Breast epithelium (tissue), 4 donors: ENCODE measurements around the gene PCDHGA6. TPM values are rescaled to one million over a fixed set of nuclear protein-coding genes. Genes with fewer than 3 reads are reported as not detected.
"Not testable (repeated sequence)": the region's sequence is repeated elsewhere in the genome, so short reads cannot be mapped to it uniquely, and the experiment has no call there.

Experiments
- DNase-seq, 2 donors: peaks; one replicate each; pipeline ENCODE4 v3.0.0-alpha.2; 2019; ENCODE audit warnings: low spot score in 2 of 2
- H3K27ac ChIP-seq, 2 donors: fragments of 200-600 bp; sonication (generic) in 1 of 2; one replicate each; pipeline ENCODE4 v1.5.1; 2016 to 2019; ENCODE audit warnings: mild to moderate bottlenecking in 1 of 2
- H3K27me3 ChIP-seq, 2 donors: fragments of 200-600 bp; sonication (generic) in 1 of 2; one replicate each; pipeline versions ENCODE4 v1.5.1 to v1.6.0; 2017 to 2019; ENCODE audit warnings: control low read depth in 1 of 2, mild to moderate bottlenecking in 1 of 2
- H3K36me3 ChIP-seq: fragments of 200-600 bp; one replicate; pipeline ENCODE4 v1.5.1; 2019
- H3K4me1 ChIP-seq, 2 donors: fragments of 200-600 bp; sonication (generic); one replicate each; pipeline ENCODE4 v1.5.1; 2016 to 2019; ENCODE audit warnings: control low read depth in 1 of 2
- H3K4me3 ChIP-seq, 3 donors: fragments of 200-600 bp; sonication (generic); 1 replicate in 2 of 3; 2 replicates in 1 of 3; pipeline ENCODE4 v1.5.1; 2016 to 2019; ENCODE audit warnings: mild to moderate bottlenecking in 3 of 3, moderate library complexity in 2 of 3
- H3K9me3 ChIP-seq, 2 donors: fragments of 200-600 bp; sonication (generic) in 1 of 2; one replicate each; pipeline ENCODE4 v1.5.1; 2016 to 2019; ENCODE audit warnings: control low read depth in 1 of 2
- POLR2A ChIP-seq: fragments of 450-650 bp; IDR thresholded peaks from one replicate; pipeline ENCODE4 v1.6.1; 2016; ENCODE audit warnings: antibody characterized with exemption, mild to moderate bottlenecking, moderate library complexity
- POLR2AphosphoS5 ChIP-seq, 3 donors: sonication (generic); formaldehyde crosslinking; IDR thresholded peaks; one replicate each; pipeline ENCODE4 v1.6.1; 2017; ENCODE audit warnings: antibody characterized with exemption in 3 of 3
- intact Hi-C: fragments of 100-400 bp; cut with DNase I; formaldehyde crosslinking; loops from one replicate; pipeline ENCODE4 v1.15.1; 2023; ENCODE audit warnings: low total_unique reads
- total RNA-seq, 3 donors: library from RNA; depleted of rRNA; stranded (reverse); fragments of >200 nt; gene quantifications; one replicate each; pipeline ENCODE4 v1.1.0, GENCODE V29; 2016
- TF ChIP-seq, protein P1 (sequence below), 3 donors: fragments of 450-650 bp; IDR thresholded peaks; one replicate each; pipeline ENCODE4 v1.5.1; 2016 to 2017; ENCODE audit warnings: antibody characterized with exemption in 3 of 3, mild to moderate bottlenecking in 3 of 3, moderate library complexity in 3 of 3

The PCDHGA6 gene
- total RNA-seq, 3 donors from 2014 or later, result 4.0 to 8.5 (median 8.3) TPM

DNA sequence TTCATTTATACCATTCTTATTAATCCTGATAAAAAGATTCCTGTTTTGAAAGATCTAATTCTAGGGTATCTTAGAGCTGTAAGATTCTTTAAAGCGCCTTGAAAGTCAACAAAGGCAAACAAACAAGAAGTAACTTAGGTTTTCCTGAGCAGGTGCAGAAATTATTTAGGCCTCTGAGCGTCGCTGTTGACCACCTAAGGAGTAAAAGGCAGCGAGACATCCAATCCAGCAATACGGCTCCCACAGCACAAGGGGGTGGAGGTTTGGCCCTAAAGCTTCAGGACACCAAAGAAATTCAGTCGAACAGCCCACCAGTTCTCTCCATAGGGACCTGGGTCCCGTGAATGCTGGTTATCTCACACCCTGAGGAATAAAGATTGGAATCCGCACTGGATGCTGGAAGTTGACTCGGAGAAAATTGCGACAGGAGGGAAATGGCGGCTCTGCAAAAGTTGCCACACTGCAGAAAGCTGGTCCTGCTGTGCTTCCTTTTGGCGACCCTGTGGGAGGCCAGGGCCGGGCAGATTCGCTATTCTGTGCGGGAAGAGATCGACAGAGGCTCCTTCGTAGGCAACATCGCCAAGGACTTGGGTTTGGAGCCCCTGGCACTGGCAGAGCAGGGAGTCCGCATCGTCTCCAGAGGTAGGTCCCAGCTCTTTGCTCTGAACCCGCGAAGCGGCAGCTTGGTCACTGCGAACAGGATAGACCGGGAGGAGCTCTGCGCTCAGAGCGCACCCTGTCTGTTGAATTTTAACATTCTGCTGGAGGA is 35.0 kb upstream of the PCDHGA6 start, which contains the start of gene PCDHGA2:
PCDHGA2 (plus strand) TSS at position 223 of the 769 bp plus-strand sequence.
- peak within 1 kb of the TSS; percentile 24 to 51 (median 45) for H3K4me3 ChIP-seq
- TF ChIP-seq, protein P1, sequence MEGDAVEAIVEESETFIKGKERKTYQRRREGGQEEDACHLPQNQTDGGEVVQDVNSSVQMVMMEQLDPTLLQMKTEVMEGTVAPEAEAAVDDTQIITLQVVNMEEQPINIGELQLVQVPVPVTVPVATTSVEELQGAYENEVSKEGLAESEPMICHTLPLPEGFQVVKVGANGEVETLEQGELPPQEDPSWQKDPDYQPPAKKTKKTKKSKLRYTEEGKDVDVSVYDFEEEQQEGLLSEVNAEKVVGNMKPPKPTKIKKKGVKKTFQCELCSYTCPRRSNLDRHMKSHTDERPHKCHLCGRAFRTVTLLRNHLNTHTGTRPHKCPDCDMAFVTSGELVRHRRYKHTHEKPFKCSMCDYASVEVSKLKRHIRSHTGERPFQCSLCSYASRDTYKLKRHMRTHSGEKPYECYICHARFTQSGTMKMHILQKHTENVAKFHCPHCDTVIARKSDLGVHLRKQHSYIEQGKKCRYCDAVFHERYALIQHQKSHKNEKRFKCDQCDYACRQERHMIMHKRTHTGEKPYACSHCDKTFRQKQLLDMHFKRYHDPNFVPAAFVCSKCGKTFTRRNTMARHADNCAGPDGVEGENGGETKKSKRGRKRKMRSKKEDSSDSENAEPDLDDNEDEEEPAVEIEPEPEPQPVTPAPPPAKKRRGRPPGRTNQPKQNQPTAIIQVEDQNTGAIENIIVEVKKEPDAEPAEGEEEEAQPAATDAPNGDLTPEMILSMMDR (IDR thresholded peaks at IDR 0.05), result peak in 2 of 3 donors; percentile 16 to 47
- TF ChIP-seq POLR2A, result no peak
- TF ChIP-seq POLR2AphosphoS5 (IDR thresholded peaks at IDR 0.05), result no peak
- intact Hi-C loops, result no loop called here
- peak within 1 kb of the TSS in 1 of 2 donors; percentile 21 for H3K27ac ChIP-seq
- H3K4me1 ChIP-seq, result no peaks in the 10 kb centered on the region
- no peaks in the 10 kb centered on the region for H3K27me3 ChIP-seq
- H3K9me3 ChIP-seq, result peaks cover 54 to 91% of the 10 kb centered on the region in 2 donors
- no peaks in the 10 kb centered on the region for H3K36me3 ChIP-seq
- DNase-seq, result no peak

DNA sequence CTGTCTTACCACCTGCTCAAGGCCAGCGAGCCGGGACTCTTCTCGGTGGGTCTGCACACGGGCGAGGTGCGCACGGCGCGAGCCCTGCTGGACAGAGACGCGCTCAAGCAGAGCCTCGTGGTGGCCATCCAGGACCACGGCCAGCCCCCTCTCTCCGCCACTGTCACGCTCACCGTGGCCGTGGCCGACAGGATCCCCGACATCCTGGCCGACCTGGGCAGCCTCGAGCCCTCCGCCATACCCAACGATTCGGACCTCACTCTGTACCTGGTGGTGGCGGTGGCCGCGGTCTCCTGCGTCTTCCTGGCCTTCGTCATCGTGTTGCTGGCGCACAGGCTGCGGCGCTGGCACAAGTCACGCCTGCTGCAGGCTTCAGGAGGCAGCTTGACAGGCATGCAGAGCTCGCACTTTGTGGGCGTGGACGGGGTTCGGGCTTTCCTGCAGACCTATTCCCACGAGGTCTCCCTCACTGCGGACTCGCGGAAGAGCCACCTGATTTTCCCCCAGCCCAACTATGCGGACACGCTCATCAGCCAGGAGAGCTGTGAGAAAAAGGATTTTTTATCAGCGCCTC is 32.8 kb upstream of the PCDHGA6 start:
- H3K27ac ChIP-seq, DNase-seq, intact Hi-C loops, H3K27me3 ChIP-seq, H3K36me3 ChIP-seq, H3K4me1 ChIP-seq: not testable (repeated sequence)
- peak overlapping the region in 1 of 3 donors; percentile 12 for H3K4me3 ChIP-seq
- H3K9me3 ChIP-seq, result peaks cover 67 to 89% of the 10 kb centered on the region in 2 donors

DNA sequence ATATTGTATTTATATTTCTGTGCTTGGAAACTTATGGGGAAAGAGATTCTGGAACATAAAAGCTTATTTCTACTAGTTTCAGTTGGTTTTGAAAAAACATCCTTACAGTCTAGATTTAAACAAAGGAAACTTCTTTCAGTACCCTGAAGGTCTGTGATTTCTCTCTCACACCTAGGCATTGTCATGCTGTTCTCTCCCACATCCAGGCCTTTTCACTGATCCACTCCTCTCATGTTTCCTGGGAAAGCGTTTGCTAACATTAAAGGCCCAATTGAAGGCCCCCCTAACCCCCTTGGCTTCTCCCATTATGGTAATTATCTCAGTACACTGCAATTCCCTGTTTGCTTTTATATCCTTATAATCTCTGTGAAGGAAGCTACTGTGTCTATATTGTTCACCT is 30.9 kb upstream of the PCDHGA6 start:
- Histone ChIP-seq H3K27me3 (no peaks in the 10 kb centered on the region), H3K27ac (no peak overlapping the region), H3K4me1 (no peaks in the 10 kb centered on the region), H3K9me3 (peaks cover 85 to 98% of the 10 kb centered on the region in 2 donors), H3K36me3 (no peaks in the 10 kb centered on the region), H3K4me3 (no peak overlapping the region)
- intact Hi-C loops, result no loop called here
- TF ChIP-seq POLR2AphosphoS5 (IDR thresholded peaks at IDR 0.05), result no peak
- no peak for TF ChIP-seq POLR2A
- DNase-seq, result no peak

DNA sequence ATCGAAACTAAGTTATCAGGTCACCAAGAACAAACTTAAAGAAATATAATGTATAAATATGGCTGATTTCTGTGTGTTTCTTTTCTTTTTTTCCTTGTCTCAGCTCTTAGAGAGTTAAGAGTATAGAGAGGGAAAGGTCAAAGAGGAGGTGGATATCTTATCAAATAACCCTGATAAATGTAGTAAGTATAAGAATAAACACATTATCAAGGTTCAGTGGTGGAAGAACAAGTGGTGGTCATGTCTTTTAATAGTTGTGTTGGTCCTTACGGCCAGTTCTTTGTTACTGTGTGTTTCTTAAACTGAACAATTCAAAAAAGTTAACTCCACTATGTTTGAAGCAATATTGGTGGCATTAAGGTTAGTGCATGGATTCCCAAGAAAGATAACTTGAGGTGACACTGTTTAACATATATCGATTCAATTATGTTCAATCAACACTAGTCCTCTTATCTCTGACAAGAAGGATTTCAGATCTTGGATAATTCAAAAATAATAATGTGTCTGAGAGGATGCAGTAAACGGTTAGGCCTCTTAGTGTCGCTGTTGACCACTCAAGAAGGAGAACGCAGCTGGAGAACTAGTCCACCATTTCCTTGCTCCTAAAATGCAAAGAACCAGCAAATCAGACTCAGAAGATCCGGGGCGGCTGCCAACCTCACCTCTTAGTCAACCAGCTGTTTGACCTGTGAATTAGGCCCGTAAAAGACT is 30.3 kb upstream of the PCDHGA6 start, which contains the start of gene PCDHGA3:
PCDHGA3 (plus strand) TSS at position 588 of the 711 bp plus-strand sequence. CDS start 205 bp downstream, outside the sequence.
- TF ChIP-seq POLR2AphosphoS5 (IDR thresholded peaks at IDR 0.05), result no peak
- TF ChIP-seq, protein P1 (IDR thresholded peaks at IDR 0.05), result no peak
- no peak for TF ChIP-seq POLR2A
- Histone ChIP-seq H3K4me1 (no peaks in the 10 kb centered on the region), H3K36me3 (no peaks in the 10 kb centered on the region), H3K9me3 (peaks cover 85 to 98% of the 10 kb centered on the region in 2 donors), H3K27me3 (no peaks in the 10 kb centered on the region), H3K27ac (no peak within 1 kb of the TSS), H3K4me3 (peak within 1 kb of the TSS; percentile 7 to 42 (median 13))
- no peak for DNase-seq
- intact Hi-C loops, result no loop called here

DNA sequence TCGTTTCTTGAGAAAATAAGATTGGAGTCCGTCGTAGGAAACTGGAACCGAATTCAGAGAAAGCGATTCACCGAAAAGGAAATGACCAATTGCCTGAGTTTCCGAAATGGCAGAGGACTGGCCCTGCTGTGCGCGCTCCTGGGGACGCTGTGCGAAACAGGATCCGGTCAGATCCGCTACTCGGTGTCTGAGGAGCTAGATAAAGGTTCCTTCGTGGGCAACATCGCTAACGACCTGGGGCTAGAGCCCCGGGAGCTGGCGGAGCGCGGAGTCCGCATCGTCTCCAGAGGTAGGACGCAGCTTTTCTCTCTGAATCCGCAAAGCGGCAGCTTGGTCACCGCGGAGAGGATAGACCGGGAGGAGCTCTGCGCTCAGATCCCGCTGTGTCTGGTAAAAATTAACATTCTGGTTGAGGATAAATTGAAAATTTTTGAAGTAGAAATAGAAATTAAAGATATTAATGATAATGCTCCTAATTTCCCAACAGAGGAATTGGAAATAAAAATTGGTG is 29.7 kb upstream of the PCDHGA6 start:
- Histone ChIP-seq H3K4me3 (peak overlapping the region; percentile 7 to 42 (median 13)), H3K36me3 (no peaks in the 10 kb centered on the region), H3K27ac (no peak overlapping the region), H3K27me3 (no peaks in the 10 kb centered on the region), H3K4me1 (no peaks in the 10 kb centered on the region), H3K9me3 (peaks cover 79 to 98% of the 10 kb centered on the region in 2 donors)
- no peak for DNase-seq
- intact Hi-C loops, result no loop called here
- TF ChIP-seq POLR2A, result no peak
- no peak for TF ChIP-seq POLR2AphosphoS5 (IDR thresholded peaks at IDR 0.05)

DNA sequence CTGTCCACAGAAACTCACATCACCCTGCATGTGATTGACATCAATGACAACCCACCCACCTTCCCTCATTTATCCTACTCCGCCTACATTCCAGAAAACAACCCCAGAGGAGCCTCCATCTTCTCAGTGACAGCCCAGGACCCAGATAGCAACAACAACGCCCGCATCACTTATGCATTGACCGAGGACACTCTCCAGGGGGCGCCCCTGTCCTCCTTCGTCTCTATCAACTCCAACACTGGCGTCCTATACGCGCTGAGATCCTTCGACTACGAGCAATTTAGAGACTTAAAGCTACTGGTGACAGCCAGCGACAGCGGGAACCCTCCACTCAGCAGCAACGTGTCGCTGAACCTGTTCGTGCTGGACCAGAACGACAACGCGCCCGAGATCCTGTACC is 28.4 kb upstream of the PCDHGA6 start:
- no peak overlapping the region for H3K27ac ChIP-seq
- H3K27me3 ChIP-seq, result no peaks in the 10 kb centered on the region
- H3K4me3 ChIP-seq, result peak overlapping the region in 1 of 3 donors; percentile 17
- H3K4me1 ChIP-seq, result no peaks in the 10 kb centered on the region
- peaks cover 71 to 93% of the 10 kb centered on the region in 2 donors for H3K9me3 ChIP-seq
- TF ChIP-seq POLR2AphosphoS5 (IDR thresholded peaks at IDR 0.05) (no peak), POLR2A (no peak)
- TF ChIP-seq, protein P1 (IDR thresholded peaks at IDR 0.05), result no peak
- intact Hi-C loops, result no loop called here
- no peak for DNase-seq
- no peaks in the 10 kb centered on the region for H3K36me3 ChIP-seq

DNA sequence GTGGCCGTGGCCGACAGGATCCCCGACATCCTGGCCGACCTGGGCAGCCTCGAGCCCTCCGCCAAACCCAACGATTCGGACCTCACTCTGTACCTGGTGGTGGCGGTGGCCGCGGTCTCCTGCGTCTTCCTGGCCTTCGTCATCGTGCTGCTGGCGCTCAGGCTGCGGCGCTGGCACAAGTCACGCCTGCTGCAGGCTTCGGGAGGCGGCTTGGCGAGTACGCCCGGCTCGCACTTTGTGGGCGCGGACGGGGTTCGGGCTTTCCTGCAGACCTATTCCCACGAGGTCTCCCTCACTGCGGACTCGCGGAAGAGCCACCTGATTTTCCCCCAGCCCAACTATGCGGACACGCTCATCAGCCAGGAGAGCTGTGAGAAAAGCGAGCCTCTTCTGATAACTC is 27.7 kb upstream of the PCDHGA6 start:
- H3K27me3 ChIP-seq, H3K36me3 ChIP-seq, DNase-seq, intact Hi-C loops, H3K4me3 ChIP-seq, H3K4me1 ChIP-seq, H3K27ac ChIP-seq: not testable (repeated sequence)
- peaks cover 71 to 93% of the 10 kb centered on the region in 2 donors for H3K9me3 ChIP-seq
